HEK293T (cell line): ENCODE data around the gene STRIP1.

Source experiments
- ARNT ChIP-seq: fragments of 450-650 bp; IDR thresholded peaks from 2 replicates; pipeline ENCODE4 v1.6.1; 2017; ENCODE audit warnings: mild to moderate bottlenecking
- BHLHE40 ChIP-seq: fragments of 450-650 bp; IDR thresholded peaks from 2 replicates; pipeline ENCODE4 v1.6.1; 2016; ENCODE audit warnings: mild to moderate bottlenecking, moderate library complexity, borderline replicate concordance
- FOXM1 ChIP-seq: fragments of 450-650 bp; IDR thresholded peaks from 2 replicates; pipeline ENCODE4 v1.6.1; 2017; ENCODE audit warnings: mild to moderate bottlenecking, borderline replicate concordance
- LEF1 ChIP-seq: fragments of 450-650 bp; IDR thresholded peaks from 2 replicates; pipeline ENCODE4 v1.6.1; 2017; ENCODE audit warnings: mild to moderate bottlenecking, borderline replicate concordance
- SUZ12 ChIP-seq: fragments of 450-650 bp; IDR thresholded peaks from 2 replicates; pipeline ENCODE4 v1.6.1; 2016; ENCODE audit warnings: mild to moderate bottlenecking
- TARDBP ChIP-seq: fragments of 450-650 bp; IDR thresholded peaks from 2 replicates; pipeline ENCODE4 v1.6.1; 2016

DNA sequence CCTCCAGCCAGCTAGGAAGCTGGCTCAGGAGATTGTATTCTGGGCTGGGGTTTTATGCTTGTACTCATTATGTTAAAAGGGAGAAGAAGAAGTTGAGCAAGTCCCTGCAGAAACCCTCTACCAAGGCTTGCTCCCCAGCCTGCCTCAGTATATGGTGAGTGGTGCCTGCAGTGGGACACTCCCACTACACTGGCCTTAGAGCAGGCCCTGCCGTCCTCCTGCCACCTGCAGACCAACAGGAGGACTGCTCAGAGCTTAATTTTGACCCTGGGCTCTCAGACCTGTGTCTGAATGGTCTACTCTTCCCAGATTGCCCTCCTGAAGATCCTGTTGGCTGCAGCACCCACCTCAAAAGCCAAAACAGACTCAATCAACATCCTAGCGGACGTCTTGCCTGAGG lies 13.0 kb downstream of the STRIP1 start:
- TF ChIP-seq FOXM1 (no peak), TARDBP (no peak), LEF1 (no peak), BHLHE40 (no peak), SUZ12 (no peak), ARNT (no peak)
